GM21619 (cell line): ENCODE measurements around the gene AMZ1.
A peak's percentile ranks its signal among the peaks of the same experiment; 100 is the strongest.
"Not testable (repeated sequence)": the region's sequence is repeated elsewhere in the genome, so short reads cannot be mapped to it uniquely, and the experiment has no call there.

Experiments used
- ATAC-seq: cut with Tn5 transposase; IDR thresholded peaks from one replicate; pipeline ENCODE4 v1.9.1; 2021; ENCODE audit not compliant: unreplicated experiment

Gene AMZ1

GRCh38 chr7:2689343-2689847 lies 1.4 kb downstream of the AMZ1 start:
- ATAC-seq: no peak

- ATAC-seq: no peak
Measured at GRCh38 chr7:2689951-2690705, 2.1 kb downstream of the AMZ1 start.

- ATAC-seq: no peak
Measured at GRCh38 chr7:2691011-2691707, 3.2 kb downstream of the AMZ1 start.

- ATAC-seq: not testable (repeated sequence)
Measured at GRCh38 chr7:2691932-2692439, 4.0 kb downstream of the AMZ1 start.

- no peak for ATAC-seq
Measured at GRCh38 chr7:2692543-2692942, 4.5 kb downstream of the AMZ1 start.

GRCh38 chr7:2693420-2694121 lies 5.6 kb downstream of the AMZ1 start:
- ATAC-seq: not testable (repeated sequence)

- ATAC-seq: not testable (repeated sequence)
Measured at GRCh38 chr7:2694122-2694436, 6.1 kb downstream of the AMZ1 start.

GRCh38 chr7:2698581-2699288 lies 10.7 kb downstream of the AMZ1 start:
- peak; percentile 92 for ATAC-seq

GRCh38 chr7:2699289-2699620 lies 11.3 kb downstream of the AMZ1 start:
- ATAC-seq: no peak

GRCh38 chr7:2700141-2700850 lies 12.3 kb downstream of the AMZ1 start:
- ATAC-seq: no peak

- no peak for ATAC-seq
Measured at GRCh38 chr7:2701424-2701823, 13.4 kb downstream of the AMZ1 start.

GRCh38 chr7:2701832-2702593 lies 14.0 kb downstream of the AMZ1 start:
- no peak for ATAC-seq

- no peak for ATAC-seq
Measured at GRCh38 chr7:2702594-2702957, 14.6 kb downstream of the AMZ1 start.

GRCh38 chr7:2705371-2706096 lies 17.5 kb downstream of the AMZ1 start:
- no peak for ATAC-seq

GRCh38 chr7:2706685-2707126 lies 18.7 kb downstream of the AMZ1 start:
- ATAC-seq: no peak

- ATAC-seq: no peak
Measured at GRCh38 chr7:2707481-2707880, 19.5 kb downstream of the AMZ1 start.

- no peak for ATAC-seq
Measured at GRCh38 chr7:2708041-2708440, 20.0 kb downstream of the AMZ1 start.

- no peak for ATAC-seq
Measured at GRCh38 chr7:2708547-2709310, 20.7 kb downstream of the AMZ1 start.
